HG03039 (cell line): ENCODE data around the gene KRTAP4-2.
"Not testable (repeated sequence)": the region's sequence is repeated elsewhere in the genome, so short reads cannot be mapped to it uniquely, and the experiment has no call there.

Experiments used
- ATAC-seq: cut with Tn5 transposase; IDR thresholded peaks from one replicate; pipeline ENCODE4 v1.9.1; 2021; ENCODE audit warnings: mild to moderate bottlenecking, moderate library complexity; ENCODE audit not compliant: unreplicated experiment

The KRTAP4-2 gene

GRCh38 chr17:41177727-41178271 lies at the start of gene KRTAP4-2:
KRTAP4-2 (minus strand) TSS chr17:41178221; CDS start chr17:41178164, 57 bp downstream.
- ATAC-seq: no peak

DNA sequence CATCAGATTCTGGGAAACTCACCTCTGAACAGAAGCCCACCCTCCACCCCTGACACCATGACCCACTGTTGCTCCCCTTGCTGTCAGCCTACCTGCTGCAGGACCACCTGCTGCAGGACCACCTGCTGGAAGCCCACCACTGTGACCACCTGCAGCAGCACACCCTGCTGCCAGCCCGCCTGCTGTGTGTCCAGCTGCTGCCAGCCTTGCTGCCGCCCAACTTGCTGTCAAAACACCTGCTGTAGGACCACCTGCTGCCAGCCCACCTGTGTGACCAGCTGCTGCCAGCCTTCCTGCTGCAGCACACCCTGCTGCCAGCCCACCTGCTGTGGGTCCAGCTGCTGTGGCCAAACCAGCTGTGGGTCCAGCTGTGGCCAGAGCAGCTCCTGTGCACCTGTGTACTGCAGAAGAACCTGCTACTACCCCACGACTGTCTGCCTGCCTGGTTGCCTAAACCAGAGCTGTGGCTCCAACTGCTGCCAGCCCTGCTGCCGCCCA lies 48.6 kb upstream of the KRTAP4-2 start, which contains the start of gene KRTAP9-2:
TSS of gene KRTAP9-2 (plus strand) at position 51 of the 498 bp plus-strand sequence. CDS start at position 58, 7 bp downstream.
- not testable (repeated sequence) for ATAC-seq

- ATAC-seq: no peak
Observed at GRCh38 chr17:41226051-41226450, 48.0 kb upstream of the KRTAP4-2 start.

GRCh38 chr17:41223821-41224220 lies 45.8 kb upstream of the KRTAP4-2 start:
- ATAC-seq: no peak

GRCh38 chr17:41215681-41216080 lies 37.7 kb upstream of the KRTAP4-2 start:
- no peak for ATAC-seq

- ATAC-seq: no peak
Observed at GRCh38 chr17:41212524-41213169, 34.6 kb upstream of the KRTAP4-2 start.

- ATAC-seq: no peak
Observed at GRCh38 chr17:41211845-41212466, 33.9 kb upstream of the KRTAP4-2 start.

DNA sequence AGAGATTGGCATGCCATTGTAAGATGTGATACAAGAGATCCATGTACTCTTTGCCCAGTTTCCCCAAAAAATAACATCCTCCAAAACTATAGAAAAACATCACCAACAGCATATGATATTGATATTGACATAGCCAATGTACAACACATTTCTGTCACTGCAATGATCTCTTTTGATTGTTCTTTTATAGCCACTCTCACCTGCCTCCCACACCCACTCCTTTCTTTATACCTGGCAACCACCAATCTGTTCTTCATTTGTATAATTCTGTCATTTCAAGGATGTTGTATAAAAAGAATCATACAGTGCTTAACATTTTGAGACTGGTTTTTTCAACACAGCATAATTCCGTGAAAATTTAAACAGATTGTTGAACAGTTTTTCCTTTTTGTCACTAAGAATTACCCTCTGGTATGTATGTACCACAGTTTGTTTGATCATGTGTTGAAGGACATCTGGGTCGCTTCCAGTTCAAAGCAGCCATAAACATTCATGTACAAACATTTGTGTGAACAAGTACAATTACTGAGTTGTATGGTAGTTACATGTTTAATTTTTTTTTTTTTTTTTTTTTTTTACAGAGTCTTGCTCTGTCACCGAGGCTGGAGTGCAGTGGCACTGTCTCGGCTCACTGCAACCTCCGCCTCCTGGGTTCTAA lies 21.5 kb upstream of the KRTAP4-2 start:
- ATAC-seq: no peak

DNA sequence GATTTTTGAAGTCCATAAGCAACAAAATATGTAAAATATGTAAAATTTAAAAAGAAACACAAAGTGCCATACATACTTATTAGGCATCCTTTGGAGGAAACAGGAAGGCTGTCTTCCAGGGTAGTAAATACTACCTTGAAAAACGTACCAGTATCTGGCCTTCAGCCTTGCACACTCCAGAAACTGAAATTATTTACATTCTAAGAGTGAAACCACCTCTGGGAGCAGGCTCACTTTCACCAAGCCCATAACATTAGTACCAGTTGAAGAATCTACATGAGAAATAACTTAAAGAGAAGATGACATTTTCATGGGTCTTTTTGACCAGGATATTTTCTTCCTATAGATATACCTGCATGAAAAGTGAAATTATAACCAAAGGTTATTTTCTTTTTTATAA lies 18.0 kb upstream of the KRTAP4-2 start:
- no peak for ATAC-seq

DNA sequence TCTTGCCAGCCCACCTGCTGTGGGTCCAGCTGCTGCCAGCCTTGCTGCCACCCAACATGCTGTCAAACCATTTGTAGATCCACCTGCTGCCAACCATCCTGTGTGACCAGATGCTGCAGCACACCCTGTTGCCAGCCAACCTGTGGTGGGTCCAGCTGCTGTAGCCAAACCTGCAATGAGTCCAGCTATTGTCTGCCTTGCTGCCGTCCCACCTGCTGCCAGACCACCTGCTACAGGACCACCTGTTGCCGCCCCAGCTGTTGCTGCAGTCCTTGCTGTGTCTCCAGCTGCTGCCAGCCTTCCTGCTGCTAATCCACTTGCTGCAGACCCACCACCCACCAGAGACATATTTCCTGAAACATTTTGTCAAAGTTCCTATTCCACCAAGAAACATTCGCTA lies 12.3 kb upstream of the KRTAP4-2 start:
- ATAC-seq: no peak

DNA sequence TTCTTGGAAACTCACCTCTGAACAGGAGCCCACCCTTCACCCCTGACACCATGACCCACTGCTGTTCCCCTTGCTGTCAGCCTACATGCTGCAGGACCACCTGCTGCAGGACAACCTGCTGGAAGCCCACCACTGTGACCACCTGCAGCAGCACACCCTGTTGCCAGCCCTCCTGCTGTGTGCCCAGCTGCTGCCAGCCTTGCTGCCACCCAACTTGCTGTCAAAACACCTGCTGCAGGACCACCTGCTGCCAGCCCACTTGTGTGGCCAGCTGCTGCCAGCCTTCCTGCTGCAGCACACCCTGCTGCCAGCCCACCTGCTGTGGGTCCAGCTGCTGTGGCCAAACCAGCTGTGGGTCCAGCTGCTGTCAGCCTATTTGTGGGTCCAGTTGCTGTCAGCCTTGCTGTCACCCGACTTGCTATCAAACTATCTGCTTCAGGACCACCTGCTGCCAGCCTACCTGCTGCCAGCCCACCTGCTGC lies 11.9 kb upstream of the KRTAP4-2 start, which contains the start of gene KRTAP9-1:
TSS of gene KRTAP9-1 (plus strand) at position 51 of the 482 bp plus-strand sequence. CDS start at position 51, 0 bp downstream.
- not testable (repeated sequence) for ATAC-seq

- no peak for ATAC-seq
Observed at GRCh38 chr17:41186872-41187271, 8.9 kb upstream of the KRTAP4-2 start.

DNA sequence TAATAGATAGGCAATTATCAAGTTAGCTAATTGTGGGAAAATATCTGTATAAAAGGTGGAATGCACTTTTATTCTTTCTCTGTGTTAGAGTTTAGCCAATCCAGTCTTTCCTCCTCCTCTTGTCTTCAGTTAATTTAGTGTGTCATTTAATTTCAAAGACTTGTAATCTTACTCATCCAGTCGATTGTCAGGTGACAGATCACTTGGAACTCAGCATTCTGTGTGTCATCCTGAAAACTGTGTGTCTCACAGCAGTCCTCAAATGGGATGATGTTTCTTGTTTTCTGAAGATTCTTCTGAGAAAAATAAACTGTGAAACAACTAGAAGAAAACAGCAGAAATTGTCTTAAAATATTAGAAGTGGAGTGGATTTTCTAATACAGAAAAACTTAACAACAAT lies 7.0 kb upstream of the KRTAP4-2 start:
- no peak for ATAC-seq

DNA sequence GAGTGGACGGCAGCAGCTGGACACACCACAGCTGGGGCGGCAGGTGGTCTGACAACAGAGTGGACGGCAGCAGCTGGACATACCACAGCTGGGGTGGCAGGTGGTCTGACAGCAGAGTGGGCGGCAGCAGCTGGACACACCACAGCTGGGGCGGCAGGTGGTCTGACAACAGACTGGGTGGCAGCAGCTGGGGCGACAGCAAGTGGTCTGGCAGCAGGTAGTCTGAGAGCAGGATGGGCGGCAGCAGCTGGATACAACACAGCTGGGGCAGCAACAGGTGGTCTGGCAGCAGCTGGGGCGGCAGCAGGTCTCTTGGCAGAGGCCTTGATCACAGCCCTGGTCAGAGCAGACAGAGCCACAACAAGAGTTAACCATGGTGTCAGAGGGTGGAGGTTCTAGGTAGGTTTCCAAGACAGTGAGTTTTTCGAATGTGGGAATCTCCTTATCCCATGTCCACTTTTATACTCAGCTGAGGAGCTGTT lies 6.5 kb upstream of the KRTAP4-2 start, which contains the start of gene KRTAP4-1:
TSS of gene KRTAP4-1 (minus strand) at position 432 of the 482 bp plus-strand sequence. CDS start at position 375, 57 bp downstream.
- ATAC-seq: no peak

- ATAC-seq: no peak
Observed at GRCh38 chr17:41178843-41179616, 1.0 kb upstream of the KRTAP4-2 start.

GRCh38 chr17:41178341-41178740 lies 320 bp upstream of the KRTAP4-2 start:
- ATAC-seq: no peak

DNA sequence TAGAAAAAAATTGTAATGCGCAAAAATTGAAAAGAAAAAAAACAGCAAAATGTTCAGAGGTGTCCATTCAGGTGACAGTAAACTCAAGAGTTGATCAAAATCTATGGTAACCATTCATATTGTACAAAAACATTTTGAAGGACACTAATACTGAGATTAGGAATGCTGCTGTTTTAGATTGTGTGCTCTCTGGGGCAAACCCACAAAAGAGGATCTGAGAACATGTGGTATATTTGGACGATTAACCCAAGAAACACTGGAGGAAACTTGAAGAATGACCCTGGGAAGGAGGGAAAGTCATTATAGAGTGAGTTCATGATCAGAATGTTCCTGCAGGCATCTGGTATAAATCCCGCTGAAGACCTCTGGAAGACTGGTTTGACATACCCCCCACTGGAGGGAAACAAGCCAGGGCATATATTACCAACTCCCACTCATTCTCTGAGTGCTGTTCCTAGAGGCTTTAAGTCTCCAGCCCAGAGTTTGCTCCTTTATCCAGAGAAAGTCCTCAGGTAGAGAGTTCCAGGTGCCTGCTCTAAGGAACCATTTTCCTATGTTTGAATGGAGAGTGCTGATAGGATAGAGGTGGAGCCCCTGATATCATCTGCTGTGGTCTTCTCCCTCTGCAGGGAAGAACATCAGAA lies 1.2 kb downstream of the KRTAP4-2 start:
- ATAC-seq: no peak

DNA sequence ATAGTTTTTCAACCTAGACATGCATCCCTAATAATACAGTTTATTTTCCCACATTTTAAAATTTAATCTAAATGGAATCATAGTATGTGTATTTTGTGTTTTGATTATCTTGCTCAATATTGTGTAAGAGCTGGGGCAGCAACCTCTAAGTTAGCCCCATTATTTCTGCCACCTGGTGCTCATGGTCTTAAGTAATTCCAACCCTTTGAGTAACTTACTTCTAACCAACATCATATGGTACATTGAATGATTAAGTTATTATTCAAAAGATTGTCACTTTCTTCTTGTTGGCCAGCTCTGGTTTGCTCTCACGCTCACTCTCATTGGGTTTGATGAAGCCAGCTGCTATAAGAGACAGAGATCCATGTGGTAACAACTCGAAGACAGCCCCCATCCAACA lies 6.1 kb downstream of the KRTAP4-2 start:
- no peak for ATAC-seq

DNA sequence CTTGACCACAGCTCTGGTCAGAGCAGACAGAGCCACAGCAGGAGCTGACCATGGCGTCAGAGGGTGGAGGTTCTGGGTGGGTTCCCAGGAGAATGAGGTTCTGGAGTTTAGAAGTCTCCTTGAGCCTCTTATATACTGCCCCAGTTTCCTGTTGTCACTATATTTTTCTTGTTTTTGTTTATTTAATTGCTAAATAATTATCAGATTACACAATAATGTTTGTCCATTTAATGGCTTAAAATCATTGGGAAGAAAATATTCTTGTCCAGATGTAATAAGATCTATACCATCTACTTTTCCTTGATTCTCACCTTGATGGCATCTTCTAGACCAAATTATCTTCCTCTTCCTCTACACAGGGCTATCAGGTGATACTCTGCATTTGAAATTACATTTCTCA lies 9.9 kb downstream of the KRTAP4-2 start, which contains the start of gene KRTAP4-3:
TSS of gene KRTAP4-3 (minus strand) at position 101 of the 400 bp plus-strand sequence. CDS start at position 52, 49 bp downstream.
- ATAC-seq: no peak
